HFFc6 (cell line): ENCODE measurements around the gene NUDT7. TPM values are rescaled to one million over a fixed set of nuclear protein-coding genes. Genes with fewer than 3 reads are reported as not detected.

Experiments
- DNase-seq: peaks from one replicate; pipeline ENCODE4 v3.0.0-alpha.2; 2018
- H3K27ac Mint-ChIP-seq: 2 replicates; pipeline ENCODE4 v1.8.0; 2020; ENCODE audit warnings: mild to moderate bottlenecking, mixed read lengths
- H3K27me3 Mint-ChIP-seq: 2 replicates; pipeline ENCODE4 v1.8.0; 2021; ENCODE audit warnings: mild to moderate bottlenecking, moderate library complexity, mixed read lengths; ENCODE audit not compliant: insufficient read depth
- H3K36me3 Mint-ChIP-seq: 2 replicates; pipeline ENCODE4 v1.8.0; 2021; ENCODE audit warnings: low read depth, mixed read lengths
- H3K4me1 Mint-ChIP-seq: 2 replicates; pipeline ENCODE4 v1.8.0; 2020; ENCODE audit warnings: low read depth, mixed read lengths
- H3K4me3 Mint-ChIP-seq: 2 replicates; pipeline ENCODE4 v1.8.0; 2020; ENCODE audit warnings: mild to moderate bottlenecking, moderate library complexity, mixed read lengths
- H3K9me3 Mint-ChIP-seq: 2 replicates; pipeline ENCODE4 v1.8.0; 2020; ENCODE audit warnings: mild to moderate bottlenecking, mixed read lengths
- CTCF ChIP-seq: fragments of 200-600 bp; sonication (generic); IDR thresholded peaks from 2 replicates; pipeline ENCODE4 v1.5.0; 2021; ENCODE audit warnings: antibody characterized with exemption, mild to moderate bottlenecking
- total RNA-seq, 6 experiments: library from RNA; stranded (reverse); fragmentation: NEBNext Ultra II Directional; extraction: Animal tissue kit (Norgen Biotek cat#: 25700); gene quantifications; 2 replicates in 1 of 6; 3 replicates in 5 of 6; pipeline ENCODE4 v1.2.3, GENCODE V29; 2021

NUDT7 gene
- total RNA-seq, 6 experiments from 2014 or later: 0.85 to 1.9 (median 1.1) TPM

- no peak for DNase-seq
- Mint-ChIP-seq H3K4me1 (no peaks in the 10 kb centered on the region), H3K9me3 (peaks cover 27% of the 10 kb centered on the region; the same call in 1 of the 2 replicates), H3K36me3 (peaks cover 5% of the 10 kb centered on the region; the same call in 1 of the 2 replicates), H3K4me3 (no peak overlapping the region), H3K27ac (no peak overlapping the region), H3K27me3 (peaks cover 4% of the 10 kb centered on the region)
- peak; percentile 11; the same call in 1 of the 2 replicates for TF ChIP-seq CTCF
Observed at GRCh38 chr16:77784441-77785372, 62.4 kb downstream of the NUDT7 start.

GRCh38 chr16:77785373-77785764, 63.1 kb downstream of the NUDT7 start:
- H3K9me3 Mint-ChIP-seq: peaks cover 20% of the 10 kb centered on the region; the same call in 1 of the 2 replicates
- no peak overlapping the region for H3K27ac Mint-ChIP-seq
- no peak for TF ChIP-seq CTCF
- H3K36me3 Mint-ChIP-seq: peaks cover 5% of the 10 kb centered on the region; the same call in 1 of the 2 replicates
- no peak for DNase-seq
- no peaks in the 10 kb centered on the region for H3K4me1 Mint-ChIP-seq
- peaks cover 4% of the 10 kb centered on the region for H3K27me3 Mint-ChIP-seq
- H3K4me3 Mint-ChIP-seq: no peak overlapping the region

- Mint-ChIP-seq H3K9me3 (peaks cover 20% of the 10 kb centered on the region; the same call in 1 of the 2 replicates), H3K4me1 (no peaks in the 10 kb centered on the region), H3K27ac (no peak overlapping the region), H3K27me3 (peaks cover 4% of the 10 kb centered on the region), H3K36me3 (peaks cover 5% of the 10 kb centered on the region; the same call in 1 of the 2 replicates), H3K4me3 (no peak overlapping the region)
- DNase-seq: no peak
- TF ChIP-seq CTCF: no peak
Observed at GRCh38 chr16:77786186-77786847, 64.0 kb downstream of the NUDT7 start.

GRCh38 chr16:77787452-77787851, 65.1 kb downstream of the NUDT7 start:
- no peak for DNase-seq
- Mint-ChIP-seq H3K9me3 (peaks cover 20% of the 10 kb centered on the region; the same call in 1 of the 2 replicates), H3K27me3 (peaks cover 7% of the 10 kb centered on the region), H3K36me3 (peaks cover 5% of the 10 kb centered on the region; the same call in 1 of the 2 replicates), H3K4me1 (no peaks in the 10 kb centered on the region), H3K27ac (no peak overlapping the region), H3K4me3 (no peak overlapping the region)
- no peak for TF ChIP-seq CTCF

- H3K9me3 Mint-ChIP-seq: peaks cover 16% of the 10 kb centered on the region; the same call in 1 of the 2 replicates
- no peak within 1 kb of the TSS for H3K27ac Mint-ChIP-seq
- no peaks in the 10 kb centered on the region for H3K4me1 Mint-ChIP-seq
- peak within 1 kb of the TSS; percentile 32; the same call in 1 of the 2 replicates for H3K4me3 Mint-ChIP-seq
- TF ChIP-seq CTCF: no peak
- peaks cover 7% of the 10 kb centered on the region for H3K27me3 Mint-ChIP-seq
- H3K36me3 Mint-ChIP-seq: peaks cover 5% of the 10 kb centered on the region; the same call in 1 of the 2 replicates
- DNase-seq: no peak
Observed at GRCh38 chr16:77788181-77789084, 66.1 kb downstream of the NUDT7 start, which contains the start of gene VAT1L. Gene VAT1L, plus strand, starts transcription at chr16:77788564. Its CDS starts 119 bp downstream, at chr16:77788683.
